H1 (cell line): Measurements from ENCODE around the gene RAP1GDS1. TPM values are rescaled to one million over a fixed set of nuclear protein-coding genes. Genes with fewer than 3 reads are reported as not detected.

Experiments
- CTCF ChIA-PET: fragments of 300-600 bp; sonication (Branson Sonifier 250); formaldehyde crosslinking; loops from one replicate; lab custom pipeline; 2021; ENCODE audit not compliant: partially characterized antibody; lab: Charles Lee
- POLR2A ChIA-PET: fragments of 300-600 bp; sonication (Branson Sonifier 250); formaldehyde crosslinking; loops from one replicate; lab custom pipeline; 2021; ENCODE audit warnings: inconsistent platforms; ENCODE audit not compliant: partially characterized antibody; lab: Charles Lee
- DNase-seq, 2 experiments: peaks; one replicate each; pipeline versions ENCODE4 v3.0.0 to v3.0.0-alpha.2; 2010 to 2022; ENCODE audit warnings: low spot score in 2 of 2, low read depth in 1 of 2, mixed read lengths in 1 of 2
- FAIRE-seq: peaks from 2 replicates; lab custom pipeline; 2011; peaks lifted over from hg19 to GRCh38; lab: Jason Lieb, UNC
- H2AFZ ChIP-seq: 2 replicates; pipeline ENCODE4 v1.8.1; 2012; ENCODE audit warnings: low read length, inconsistent platforms
- H2AK5ac ChIP-seq: 2 replicates; pipeline ENCODE4 v1.6.1; 2013; ENCODE audit warnings: low read depth, low read length
- H2BK120ac ChIP-seq: replicated peaks from 2 replicates; pipeline ENCODE3; 2013; ENCODE audit warnings: low read depth, low read length, inconsistent platforms
- H2BK12ac ChIP-seq: 2 replicates; pipeline ENCODE4 v1.6.1; 2013; ENCODE audit warnings: low read depth, low read length
- H2BK15ac ChIP-seq: 2 replicates; pipeline ENCODE4 v1.6.1; 2013; ENCODE audit warnings: low read length
- H2BK20ac ChIP-seq: 2 replicates; pipeline ENCODE4 v1.6.1; 2013; ENCODE audit warnings: low read length
- H2BK5ac ChIP-seq: 2 replicates; pipeline ENCODE4 v1.6.1; 2013; ENCODE audit warnings: low read depth, low read length
- H3K14ac ChIP-seq: 2 replicates; pipeline ENCODE4 v1.6.1; 2013; ENCODE audit warnings: inconsistent platforms; ENCODE audit not compliant: insufficient read length
- H3K18ac ChIP-seq: 2 replicates; pipeline ENCODE4 v1.6.1; 2013; ENCODE audit warnings: low read length; ENCODE audit errors: extremely low read depth
- H3K23ac ChIP-seq: 2 replicates; pipeline ENCODE4 v1.6.1; 2013; ENCODE audit warnings: inconsistent platforms; ENCODE audit not compliant: insufficient read length
- H3K23me2 ChIP-seq: 2 replicates; pipeline ENCODE4 v1.6.1; 2013; ENCODE audit warnings: low read depth, low read length
- H3K27ac ChIP-seq: 2 replicates; pipeline ENCODE4 v1.6.1; 2011; ENCODE audit warnings: low read depth, low read length, inconsistent platforms
- H3K27me3 ChIP-seq, 4 experiments: replicated peaks in 1 of 4; 1 replicate in 1 of 4; 2 replicates in 3 of 4; pipeline versions ENCODE4 v1.6.1 to v1.8.1; 2011 to 2013; ENCODE audit warnings: low read length in 3 of 4, mild to moderate bottlenecking in 3 of 4, inconsistent platforms in 2 of 4, mixed read lengths in 2 of 4, moderate library complexity in 1 of 4; ENCODE audit not compliant: control insufficient read depth in 3 of 4, insufficient read depth in 3 of 4; ENCODE audit errors: extremely low read depth in 1 of 4
- H3K36me3 ChIP-seq, 4 experiments: 2 replicates each; pipeline versions ENCODE4 v1.6.1 to v1.8.1; 2011 to 2013; ENCODE audit warnings: mild to moderate bottlenecking in 4 of 4, low read length in 3 of 4, moderate library complexity in 2 of 4, control low read depth in 1 of 4, inconsistent platforms in 1 of 4; ENCODE audit not compliant: insufficient read depth in 4 of 4, control insufficient read depth in 2 of 4
- H3K4ac ChIP-seq: replicated peaks from 2 replicates; pipeline ENCODE3; 2013; ENCODE audit warnings: low read length, low read depth, mixed read lengths, inconsistent platforms; ENCODE audit not compliant: insufficient read length
- H3K4me1 ChIP-seq, 4 experiments: replicated peaks in 1 of 4; 1 replicate in 1 of 4; 2 replicates in 3 of 4; pipeline versions ENCODE4 v1.6.1 to v1.8.1; 2011 to 2013; ENCODE audit warnings: low read length in 3 of 4, inconsistent platforms in 2 of 4, mixed read lengths in 1 of 4; ENCODE audit not compliant: insufficient read depth in 4 of 4, control insufficient read depth in 3 of 4
- H3K4me2 ChIP-seq, 2 experiments: 2 replicates each; pipeline versions ENCODE4 v1.6.1 to v1.8.1; 2011 to 2013; ENCODE audit warnings: low read depth in 2 of 2, low read length in 2 of 2, control low read depth in 1 of 2, inconsistent platforms in 1 of 2, mild to moderate bottlenecking in 1 of 2; ENCODE audit not compliant: insufficient read depth in 1 of 2
- H3K4me3 ChIP-seq, 4 experiments: fragments of 200-600, 300-600 bp in 1 of 4; sonication (generic), shearing (Covaris generic), sonication (Bioruptor Twin) in 1 of 4; 2 replicates each; pipeline versions ENCODE4 v1.5.1 to v1.8.1; 2011 to 2016; ENCODE audit warnings: low read length in 4 of 4, low read depth in 3 of 4, control low read depth in 2 of 4, inconsistent platforms in 2 of 4, mild to moderate bottlenecking in 2 of 4, mixed read lengths in 1 of 4, moderate library complexity in 1 of 4; ENCODE audit not compliant: insufficient read depth in 2 of 4; ENCODE audit errors: extremely low read depth in 1 of 4
- H3K56ac ChIP-seq: replicated peaks from 2 replicates; pipeline ENCODE3; 2013; ENCODE audit warnings: low read depth, mild to moderate bottlenecking, mixed read lengths, low read length, inconsistent platforms; ENCODE audit not compliant: insufficient read length
- H3K79me1 ChIP-seq: 2 replicates; pipeline ENCODE4 v1.6.1; 2013; ENCODE audit warnings: low read depth, low read length, control low read depth
- H3K79me2 ChIP-seq, 2 experiments: 2 replicates each; pipeline versions ENCODE4 v1.6.1 to v1.8.1; 2012 to 2013; ENCODE audit warnings: low read length in 2 of 2, mild to moderate bottlenecking in 2 of 2, inconsistent platforms in 1 of 2; ENCODE audit not compliant: insufficient read depth in 2 of 2, control insufficient read depth in 1 of 2
- H3K9ac ChIP-seq, 4 experiments: replicated peaks in 1 of 4; 1 replicate in 1 of 4; 2 replicates in 3 of 4; pipeline versions ENCODE4 v1.6.1 to v1.8.1; 2011 to 2013; ENCODE audit warnings: low read depth in 3 of 4, low read length in 3 of 4, control low read depth in 2 of 4, mild to moderate bottlenecking in 2 of 4, moderate library complexity in 2 of 4, inconsistent platforms in 1 of 4; ENCODE audit errors: extremely low read depth in 1 of 4
- H3K9me3 ChIP-seq, 2 experiments: 2 replicates each; pipeline versions ENCODE4 v1.6.1 to v1.8.1; 2012 to 2013; ENCODE audit warnings: mild to moderate bottlenecking in 2 of 2, moderate library complexity in 2 of 2, control low read depth in 1 of 2, inconsistent platforms in 1 of 2, low read depth in 1 of 2, low read length in 1 of 2, mixed read lengths in 1 of 2; ENCODE audit not compliant: insufficient read depth in 2 of 2
- H4K20me1 ChIP-seq, 2 experiments: replicated peaks in 1 of 2; 2 replicates each; pipeline versions ENCODE3 to v1.8.1; 2011 to 2013; ENCODE audit warnings: inconsistent platforms in 2 of 2, low read length in 2 of 2, mild to moderate bottlenecking in 1 of 2; ENCODE audit not compliant: insufficient read depth in 2 of 2, control insufficient read depth in 1 of 2
- H4K5ac ChIP-seq: 2 replicates; pipeline ENCODE4 v1.6.1; 2013; ENCODE audit warnings: low read length, low read depth, mixed read lengths, inconsistent platforms; ENCODE audit not compliant: insufficient read length
- H4K8ac ChIP-seq: 2 replicates; pipeline ENCODE4 v1.8.0; 2013; ENCODE audit warnings: mild to moderate bottlenecking, moderate library complexity, low read length, inconsistent platforms; ENCODE audit not compliant: insufficient read depth; ENCODE audit errors: extremely low read depth
- H4K91ac ChIP-seq: replicated peaks from 2 replicates; pipeline ENCODE3; 2013; ENCODE audit warnings: low read length, mixed read lengths, inconsistent platforms; ENCODE audit not compliant: insufficient read length
- CHD2 ChIP-seq: IDR thresholded peaks from 2 replicates; pipeline ENCODE4 v1.6.1; 2012; ENCODE audit warnings: low read length, improper control_type of control experiment
- KDM1A ChIP-seq: fragments of 200-600, 300-600 bp; sonication (generic); IDR thresholded peaks from 2 replicates; pipeline ENCODE4 v1.7.1; 2016; ENCODE audit warnings: mild to moderate bottlenecking, low read length, borderline replicate concordance
- SIRT6 ChIP-seq: IDR thresholded peaks from one replicate; pipeline ENCODE4 v1.7.1; 2012; ENCODE audit warnings: low read length, inconsistent platforms
- TAF7 ChIP-seq: optimal IDR thresholded peaks from 2 replicates; pipeline ENCODE3; 2011; ENCODE audit warnings: low read depth, mild to moderate bottlenecking, inconsistent platforms, low read length, moderate library complexity, borderline replicate concordance
- TEAD4 ChIP-seq: IDR thresholded peaks from 2 replicates; pipeline ENCODE4 v1.6.1; 2012; ENCODE audit warnings: low read depth, low read length, inconsistent platforms, mixed read lengths
- WGBS, 2 experiments: shearing (Covaris generic) in 1 of 2; methylation state at CpG; one replicate each; pipeline versions ENCODE4 v1.1.6 to v1.1.7; 2013 to 2015; ENCODE audit warnings: low lambda C conversion rate in 2 of 2, mixed read lengths in 2 of 2, inconsistent platforms in 1 of 2, low coverage in 1 of 2, missing lambda C conversion rate in 1 of 2; ENCODE audit not compliant: insufficient replicate concordance in 2 of 2, insufficient coverage in 1 of 2, insufficient read length in 1 of 2; ENCODE audit errors: extremely low coverage in 1 of 2, missing lambda C conversion rate in 1 of 2; 5-methylcytosine and 5-hydroxymethylcytosine counted together
- polyA plus RNA-seq, 7 experiments: library from polyadenylated mRNA; depleted of rRNA in 3 of 7; stranded (reverse) in 5 of 7; unstranded in 2 of 7; fragments of >200 nt in 5 of 7; fragments of 200-250 nt in 2 of 7; gene quantifications; 1 replicate in 5 of 7; 2 replicates in 1 of 7; 4 replicates in 1 of 7; pipeline versions ENCODE4 v1.2.1 to v1.2.3, GENCODE V29; 2011 to 2013; ENCODE audit warnings: missing spikeins in 2 of 7, mixed read lengths in 2 of 7
- total RNA-seq: library from RNA; stranded (reverse); fragmentation: NEBNext Ultra II Directional; extraction: Animal tissue kit (Norgen Biotek cat#: 25700); gene quantifications from 2 replicates; pipeline ENCODE4 v1.2.1, GENCODE V29; 2021

RAP1GDS1 gene
- total and polyA plus RNA-seq, 2 of the 8 experiments (the other 6 are each of a cell fraction or from before 2014, with no cell fraction given): 12.8 to 31.9 TPM

- Histone ChIP-seq H4K91ac (no peak overlapping the region), H4K5ac (no peak overlapping the region), H3K23me2 (no peaks in the 10 kb centered on the region; the same call in 1 of the 2 replicates), H3K4me2 (no peak overlapping the region), H3K4me1 (peaks cover 0 to 15% (median 9%) of the 10 kb centered on the region in 4 experiments; a peak in 4 of 7 replicates), H3K4ac (no peak overlapping the region), H3K4me3 (no peak overlapping the region), H3K18ac (0 out of 2 replicates have a peak overlapping the region, but pooled peaks have one; percentile 24), H3K79me1 (no peaks in the 10 kb centered on the region), H4K20me1 (no peaks in the 10 kb centered on the region), H2AFZ (no peak overlapping the region), H3K9ac (no peak overlapping the region), H3K36me3 (no peaks in the 10 kb centered on the region), H3K14ac (no peak overlapping the region), H4K8ac (no peak overlapping the region), H2AK5ac (no peak overlapping the region), H3K23ac (no peak overlapping the region), H2BK20ac (no peak overlapping the region), H2BK15ac (no peak overlapping the region), H3K79me2 (no peaks in the 10 kb centered on the region), H3K56ac (no peak overlapping the region), H2BK120ac (no peak overlapping the region), H2BK12ac (no peak overlapping the region), H3K27me3 (no peaks in the 10 kb centered on the region), H3K9me3 (no peaks in the 10 kb centered on the region), H3K27ac (no peak overlapping the region), H2BK5ac (no peak overlapping the region)
- WGBS, 2 experiments: 78% methylated on average over 7 of the region's 7 CpGs; no CpG with 5 or more reads in 1 of the 2 experiments
- DNase-seq: no peak
- POLR2A ChIA-PET: no interaction called here
- TF ChIP-seq SIRT6 (no peak), TEAD4 (no peak), CHD2 (no peak), TAF7 (no peak), KDM1A (no peak)
- no peak for FAIRE-seq
- CTCF ChIA-PET: interaction anchor here (1.2 to 2.5 kb wide), 3 partner anchors 14 to 288 kb away, joined by 3 to 7 read pairs (median 5); no protein-coding TSS in a partner anchor
Observed at GRCh38 chr4:98485816-98486345, 224.7 kb downstream of the RAP1GDS1 start.
